HG02885 (cell line): ENCODE measurements around the gene ARHGEF2.
"Not testable (repeated sequence)": the region's sequence is repeated elsewhere in the genome, so short reads cannot be mapped to it uniquely, and the experiment has no call there.

Experiments used
- ATAC-seq: cut with Tn5 transposase; IDR thresholded peaks from one replicate; pipeline ENCODE4 v1.9.1; 2021; ENCODE audit warnings: mild to moderate bottlenecking; ENCODE audit not compliant: unreplicated experiment, poor library complexity

The ARHGEF2 gene

GRCh38 chr1:155993595-155993994, 15.2 kb upstream of the ARHGEF2 start:
- no peak for ATAC-seq

- no peak for ATAC-seq
Measured at GRCh38 chr1:155990005-155990739, 11.8 kb upstream of the ARHGEF2 start.

GRCh38 chr1:155989242-155990004, 11.1 kb upstream of the ARHGEF2 start:
- ATAC-seq, result no peak

GRCh38 chr1:155984903-155985645, 6.7 kb upstream of the ARHGEF2 start:
- not testable (repeated sequence) for ATAC-seq

- no peak for ATAC-seq
Measured at GRCh38 chr1:155984341-155984740, 6.0 kb upstream of the ARHGEF2 start.

- ATAC-seq, result no peak
Measured at GRCh38 chr1:155983191-155984024, 5.1 kb upstream of the ARHGEF2 start.

- no peak for ATAC-seq
Measured at GRCh38 chr1:155982106-155982505, 3.8 kb upstream of the ARHGEF2 start.

GRCh38 chr1:155981266-155982088, 3.1 kb upstream of the ARHGEF2 start:
- no peak for ATAC-seq

- ATAC-seq, result no peak
Measured at GRCh38 chr1:155979597-155980343, 1.4 kb upstream of the ARHGEF2 start.

- ATAC-seq, result no peak
Measured at GRCh38 chr1:155978973-155979429, 654 bp upstream of the ARHGEF2 start.

GRCh38 chr1:155977690-155978324, 540 bp downstream of the ARHGEF2 start:
- ATAC-seq, result no peak

- no peak for ATAC-seq
Measured at GRCh38 chr1:155976913-155977689, 1.2 kb downstream of the ARHGEF2 start.

GRCh38 chr1:155976062-155976912, 2.1 kb downstream of the ARHGEF2 start:
- no peak for ATAC-seq

GRCh38 chr1:155975375-155976061, 2.8 kb downstream of the ARHGEF2 start:
- ATAC-seq, result no peak

- no peak for ATAC-seq
Measured at GRCh38 chr1:155974208-155975115, 3.9 kb downstream of the ARHGEF2 start.
